NCI-H510A treated with DMSO at 0.1 percent for 48 hours (cell line): ENCODE results near the gene PKP3.

ENCODE experiments used
- DNase-seq: peaks from one replicate; lab custom pipeline; 2025; lab: John Stamatoyannopoulos, UW

The PKP3 gene

GRCh38 chr11:363948-364761, 29.9 kb upstream of the PKP3 start:
- DNase-seq: no peak

GRCh38 chr11:364991-365725, 28.9 kb upstream of the PKP3 start:
- DNase-seq: no peak

- DNase-seq: no peak
Measured at GRCh38 chr11:365831-366230, 28.2 kb upstream of the PKP3 start.

GRCh38 chr11:367956-368413, 26.0 kb upstream of the PKP3 start:
- no peak for DNase-seq

GRCh38 chr11:368414-369335, 25.3 kb upstream of the PKP3 start:
- DNase-seq: no peak

GRCh38 chr11:369336-370018, 24.5 kb upstream of the PKP3 start, which contains the start of gene B4GALNT4:
Gene B4GALNT4, plus strand, starts transcription at chr11:369499. Its CDS starts 305 bp downstream, at chr11:369804.
- DNase-seq: no peak

- no peak for DNase-seq
Measured at GRCh38 chr11:370070-370941, 23.7 kb upstream of the PKP3 start.

GRCh38 chr11:371051-371450, 23.0 kb upstream of the PKP3 start:
- DNase-seq: no peak

- DNase-seq: no peak
Measured at GRCh38 chr11:371716-372590, 22.1 kb upstream of the PKP3 start.

GRCh38 chr11:372809-373715, 20.9 kb upstream of the PKP3 start:
- DNase-seq: no peak

GRCh38 chr11:373716-374551, 20.1 kb upstream of the PKP3 start:
- no peak for DNase-seq

- DNase-seq: no peak
Measured at GRCh38 chr11:375065-376025, 18.7 kb upstream of the PKP3 start.

GRCh38 chr11:376531-377173, 17.4 kb upstream of the PKP3 start:
- DNase-seq: no peak

- no peak for DNase-seq
Measured at GRCh38 chr11:377174-377865, 16.7 kb upstream of the PKP3 start.

GRCh38 chr11:377883-378500, 16.0 kb upstream of the PKP3 start:
- no peak for DNase-seq
